Hindlimb muscle (tissue), 1 donor: ENCODE results near the gene XAGE2. TPM values are rescaled to one million over a fixed set of nuclear protein-coding genes. Genes with fewer than 3 reads are reported as not detected.
A peak's percentile ranks its signal among the peaks of the same experiment; 100 is the strongest.
"Not testable (repeated sequence)": the region's sequence is repeated elsewhere in the genome, so short reads cannot be mapped to it uniquely, and the experiment has no call there.

Experiments used
- DNase-seq: peaks from one replicate; pipeline ENCODE4 v3.0.0-alpha.2; 2013
- polyA plus RNA-seq: library from polyadenylated mRNA; unstranded; fragments of 120-200 nt; gene quantifications from one replicate; pipeline ENCODE4 v1.2.1, GENCODE V29; 2013; ENCODE audit not compliant: insufficient read length

Gene XAGE2
- not detected for polyA plus RNA-seq

DNA sequence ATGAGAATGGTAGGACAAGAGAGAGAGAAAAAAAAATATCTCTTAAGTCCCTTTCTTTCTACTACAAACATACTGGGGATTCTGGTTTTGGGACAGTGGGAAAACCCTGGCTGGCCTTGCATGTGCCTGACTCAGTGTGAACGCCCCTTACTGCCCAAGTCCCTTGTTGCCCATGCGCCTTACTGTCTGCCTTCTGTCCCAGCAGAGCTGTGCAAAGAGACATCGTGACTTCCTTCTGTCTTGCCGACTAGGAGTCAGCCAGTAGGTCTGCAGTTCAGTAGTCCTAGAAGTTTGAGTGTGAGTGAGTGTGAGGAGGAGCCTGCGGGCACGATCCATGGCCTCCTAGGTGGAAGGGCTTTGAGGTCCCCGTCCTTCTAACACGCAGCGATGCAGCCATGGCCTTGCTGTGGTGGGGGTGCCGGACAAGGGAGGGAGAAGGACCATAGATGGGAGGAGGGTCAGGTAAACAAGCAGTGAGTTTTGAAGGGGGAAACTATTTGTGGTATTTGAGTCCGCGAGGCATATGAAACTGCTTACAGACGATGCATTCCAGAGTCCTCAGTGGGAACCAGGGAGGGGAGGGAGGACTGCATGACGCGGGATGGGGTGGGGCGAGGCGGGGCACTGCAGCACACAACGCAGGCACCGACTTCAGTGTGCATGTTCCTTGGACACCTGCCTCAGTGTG, at the start of gene XAGE2:
TSS of gene XAGE2 (plus strand) at position 654 of the 688 bp plus-strand sequence. CDS start 994 bp downstream, outside the sequence.
- DNase-seq, result no peak

DNA sequence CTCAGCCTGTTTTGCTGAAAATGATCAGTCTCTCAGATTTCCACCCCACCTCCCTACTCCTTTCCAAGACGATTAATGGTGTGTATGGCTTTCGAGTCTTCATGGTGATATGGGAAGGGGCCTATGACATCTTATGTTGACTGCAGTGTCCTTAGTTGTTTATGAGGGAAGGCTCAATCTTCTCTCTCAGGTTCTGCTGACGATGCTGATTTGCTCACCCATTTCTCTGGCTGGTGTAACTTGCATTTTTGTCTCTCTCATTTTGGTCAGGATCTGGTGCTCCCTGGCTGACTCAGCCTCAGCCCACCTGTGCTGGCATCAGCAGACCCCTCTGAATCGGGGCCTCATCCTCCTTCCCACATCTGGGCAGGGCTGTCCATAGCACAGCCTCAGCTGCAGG, 31.4 kb upstream of the XAGE2 start:
- no peak for DNase-seq

DNA sequence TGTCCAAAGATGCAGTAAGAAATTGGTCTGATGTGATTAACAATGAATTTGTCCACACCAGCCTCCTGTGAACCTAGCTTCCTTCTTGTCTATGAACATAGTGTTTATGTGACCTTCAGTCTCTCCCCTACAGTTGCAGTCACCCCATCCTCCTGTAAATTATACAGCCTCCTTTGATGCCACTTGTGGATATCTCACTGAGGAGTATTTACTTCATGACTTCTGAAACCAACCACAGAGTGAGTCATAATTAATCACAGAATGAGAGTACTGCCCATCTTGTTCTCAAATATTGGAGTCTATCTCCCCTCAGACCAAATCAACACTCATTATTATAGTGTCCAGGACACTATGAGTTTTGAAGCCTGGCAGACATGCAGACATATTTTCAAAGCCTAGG, 27.3 kb upstream of the XAGE2 start:
- DNase-seq, result no peak

DNA sequence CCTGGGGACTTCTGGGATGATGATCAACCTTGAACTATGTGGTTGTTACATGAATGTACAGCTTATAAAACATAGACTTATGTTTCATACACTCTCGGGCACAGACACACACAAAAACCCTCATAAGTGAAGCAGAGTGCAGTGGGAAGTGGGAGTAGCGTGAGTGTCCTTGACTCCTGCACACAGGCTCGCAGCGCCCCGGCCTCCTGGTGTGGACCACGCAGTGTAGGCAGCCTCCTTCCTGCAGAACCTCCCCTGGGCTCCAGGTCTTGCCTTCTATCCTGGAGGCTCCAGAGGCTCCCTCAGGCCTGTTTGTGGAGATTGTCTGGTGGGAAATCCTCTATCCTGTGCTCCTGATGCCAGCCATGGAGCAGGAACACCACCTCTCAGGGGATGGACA, 25.7 kb upstream of the XAGE2 start:
- not testable (repeated sequence) for DNase-seq

DNA sequence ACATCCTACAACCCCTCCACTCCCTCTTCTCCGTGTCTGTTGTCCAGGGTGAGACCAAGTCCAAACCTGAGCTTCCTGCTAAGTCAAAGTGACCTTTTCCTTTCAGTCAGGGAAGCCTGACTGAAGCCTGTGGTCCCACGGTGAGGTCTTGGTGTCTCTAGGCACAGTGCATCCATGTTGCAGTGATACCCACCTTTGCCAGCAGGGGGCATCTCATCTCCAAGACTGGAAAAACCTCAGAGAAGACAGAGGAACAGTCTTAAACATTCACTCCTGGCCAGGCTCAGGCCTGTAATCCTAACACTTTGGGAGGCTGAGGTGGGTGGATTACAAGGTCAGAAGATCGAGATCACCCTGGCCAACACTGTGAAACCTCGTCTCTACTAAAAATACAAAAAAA, 23.4 kb upstream of the XAGE2 start:
- DNase-seq, result not testable (repeated sequence)

DNA sequence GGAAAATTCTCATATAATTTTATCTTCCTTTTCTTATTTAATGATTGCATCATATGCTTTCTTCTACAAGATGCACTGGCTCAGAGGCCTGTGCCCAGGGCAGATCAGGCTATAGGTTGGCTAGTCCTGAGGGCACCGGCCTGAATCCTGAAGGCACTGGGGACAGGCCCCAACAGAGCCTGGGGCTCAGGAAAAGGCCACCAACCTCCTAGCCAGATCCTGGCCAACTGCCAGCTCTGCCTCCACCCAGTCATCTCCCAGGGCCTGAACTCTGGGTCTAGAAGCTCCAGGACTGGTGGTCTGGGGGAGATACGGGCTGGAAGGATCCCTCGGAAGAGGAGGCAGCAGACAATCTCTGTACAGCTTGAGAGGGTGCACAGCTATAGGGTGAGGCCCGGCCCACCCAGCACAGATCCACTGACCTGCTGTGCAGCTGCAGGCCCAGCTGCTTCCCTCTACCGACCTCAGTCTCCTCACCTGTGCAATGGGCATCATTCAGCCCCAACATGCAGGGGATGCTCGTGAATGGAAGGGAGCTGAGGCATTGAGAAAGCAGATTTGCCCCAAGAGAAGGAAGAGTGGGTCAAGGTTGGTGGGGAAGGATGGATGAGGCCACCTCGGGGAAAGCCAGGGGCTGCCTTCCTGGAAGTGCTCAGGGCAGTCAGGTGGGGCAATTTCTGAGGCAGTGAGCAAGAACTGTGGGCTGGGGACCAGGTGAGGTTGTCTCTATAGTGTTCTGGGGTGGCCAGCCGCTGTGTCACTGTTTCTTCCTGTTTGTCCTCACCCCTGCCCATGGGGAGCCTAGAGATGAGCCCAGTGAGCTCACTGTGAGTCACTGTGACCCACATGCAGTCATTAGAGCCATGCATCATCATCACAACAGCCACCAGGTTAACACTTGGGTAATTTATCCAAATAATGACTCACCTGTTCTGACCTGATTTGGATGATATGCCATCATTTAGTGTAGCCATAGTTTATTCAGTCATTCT, 22.4 kb upstream of the XAGE2 start:
- DNase-seq, result no peak

GRCh38 chrX:52349681-52350080, 19.1 kb upstream of the XAGE2 start:
- no peak for DNase-seq

DNA sequence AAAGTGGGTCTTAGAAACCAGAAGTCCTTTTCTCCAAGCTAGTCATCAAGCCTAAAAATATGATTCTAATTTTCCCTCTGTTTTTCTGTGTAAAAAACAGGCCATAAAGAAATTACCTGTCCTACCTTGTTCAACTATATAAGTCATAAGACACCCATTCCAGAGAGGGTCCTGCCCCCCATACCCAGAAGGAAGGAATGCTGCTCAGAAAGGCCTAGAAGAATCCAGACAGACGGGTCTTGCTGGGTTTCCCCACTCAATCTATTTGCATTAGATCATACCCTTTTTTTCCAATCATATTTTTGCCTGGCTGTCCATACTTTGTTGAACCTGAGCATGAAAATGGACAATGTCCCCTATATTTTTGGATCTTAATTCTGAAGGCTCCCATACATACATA, 16.3 kb upstream of the XAGE2 start:
- DNase-seq, result no peak

GRCh38 chrX:52353838-52354237, 15.0 kb upstream of the XAGE2 start:
- no peak for DNase-seq

GRCh38 chrX:52355108-52355507, 13.7 kb upstream of the XAGE2 start:
- DNase-seq, result no peak

DNA sequence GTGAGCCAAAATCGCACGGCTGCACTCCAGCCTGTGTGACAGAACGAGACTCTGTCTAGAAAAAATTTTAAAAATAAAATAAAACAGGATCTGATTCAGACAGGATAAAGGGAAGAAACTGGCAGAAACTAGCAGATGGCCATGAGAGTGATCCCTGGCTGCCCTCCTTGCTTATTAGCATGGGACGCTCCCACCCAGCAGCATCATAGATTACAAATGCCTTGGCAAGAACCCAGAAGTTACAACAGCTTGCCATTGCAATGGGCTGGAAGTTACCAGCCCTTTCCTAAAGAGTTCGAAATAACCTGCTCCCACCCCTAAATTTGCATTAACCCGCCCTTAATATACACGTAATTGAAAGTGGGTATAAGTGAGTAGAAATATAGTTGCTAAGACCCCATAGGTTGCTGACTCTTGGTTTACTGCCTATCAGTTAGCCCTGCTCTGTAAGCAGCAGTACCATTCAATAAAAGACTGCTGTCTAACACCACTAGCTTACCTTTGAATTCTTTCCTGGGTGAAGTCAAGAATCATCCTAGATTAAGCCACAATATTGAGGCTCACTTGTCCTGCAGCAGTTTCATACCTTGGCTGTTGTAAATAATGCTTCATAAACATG, 9.1 kb upstream of the XAGE2 start:
- peak; percentile 3 for DNase-seq

GRCh38 chrX:52361941-52362340, 6.9 kb upstream of the XAGE2 start:
- DNase-seq, result no peak

DNA sequence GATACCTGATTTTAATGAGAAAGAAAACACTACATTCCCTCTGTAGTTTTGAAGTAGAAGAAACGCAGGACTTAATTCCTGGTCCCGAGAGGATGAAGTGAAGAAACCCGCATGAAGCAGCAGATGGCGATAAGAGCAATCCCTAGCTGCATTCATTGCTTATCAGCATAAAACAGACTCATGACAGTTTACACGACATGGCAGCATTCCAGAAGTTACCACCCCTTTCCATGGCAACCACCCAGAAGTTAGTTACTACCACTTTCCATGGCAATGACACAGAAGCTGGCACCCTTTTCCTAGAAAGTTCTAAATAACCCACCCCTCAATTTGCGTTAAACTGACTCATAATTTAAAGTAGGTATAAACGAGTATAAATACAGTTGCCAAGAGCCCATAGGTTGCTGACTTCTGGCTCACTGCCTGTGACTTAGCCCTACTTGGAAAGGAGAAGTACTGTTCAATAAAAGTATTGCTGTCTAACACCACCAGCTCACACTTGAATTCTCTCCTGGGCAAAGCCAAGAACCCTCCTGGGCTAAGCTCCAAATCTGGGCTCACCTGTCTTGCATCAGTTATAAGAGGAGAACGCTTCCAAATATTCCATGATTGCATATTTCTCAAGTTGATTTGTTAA, 5.5 kb upstream of the XAGE2 start:
- DNase-seq, result no peak

- no peak for DNase-seq
Measured at GRCh38 chrX:52378870-52379269, 10.0 kb downstream of the XAGE2 start.

GRCh38 chrX:52380993-52381392, 12.2 kb downstream of the XAGE2 start:
- DNase-seq, result no peak

DNA sequence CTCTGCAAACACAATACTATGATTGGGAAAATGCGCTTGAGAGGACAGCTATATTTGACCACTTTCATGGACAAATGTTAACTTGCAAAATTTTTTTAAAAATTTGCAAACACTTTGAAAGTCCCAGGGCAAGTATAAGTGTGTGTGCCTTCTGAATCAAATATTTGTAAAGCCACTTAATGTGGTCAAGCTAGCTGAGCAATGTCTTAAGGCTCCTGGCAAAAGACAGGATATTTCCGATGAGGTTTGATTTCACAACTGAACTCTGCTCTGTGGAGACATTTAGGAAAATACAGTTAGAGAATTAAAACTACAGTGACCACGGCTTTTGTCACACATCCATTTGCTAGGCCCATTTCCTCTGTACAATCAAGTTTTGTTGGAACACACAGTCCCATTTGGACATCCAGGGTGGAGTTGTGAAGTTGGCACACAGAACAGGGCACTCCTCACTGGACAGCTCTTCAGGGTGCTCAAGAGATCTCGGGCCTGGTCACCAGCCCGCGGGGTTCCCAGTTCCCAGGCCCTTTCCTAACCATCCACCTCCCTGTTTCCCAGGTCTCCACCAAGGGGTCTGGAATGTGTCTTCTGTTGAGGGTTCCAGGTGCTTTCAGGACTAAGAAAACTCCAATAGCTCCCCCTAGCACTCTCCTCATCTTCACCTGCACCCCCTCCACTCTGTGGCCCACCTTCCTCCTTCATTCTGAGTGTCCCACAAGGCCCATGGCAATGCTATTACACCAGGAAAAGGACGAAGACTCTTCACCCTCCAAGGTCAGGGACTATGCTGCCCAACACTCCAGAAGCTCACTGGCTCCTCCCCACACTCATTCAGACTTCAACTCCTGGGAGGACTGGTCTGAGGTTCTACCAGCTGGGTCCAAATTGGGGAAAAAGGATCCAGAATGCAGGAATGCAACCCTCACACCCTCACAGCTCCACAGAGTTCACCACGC, 41.9 kb downstream of the XAGE2 start:
- DNase-seq, result no peak

- no peak for DNase-seq
Measured at GRCh38 chrX:52415304-52415703, 46.5 kb downstream of the XAGE2 start.

- no peak for DNase-seq
Measured at GRCh38 chrX:52416816-52417215, 48.0 kb downstream of the XAGE2 start.

- no peak for DNase-seq
Measured at GRCh38 chrX:52420824-52421443, 52.1 kb downstream of the XAGE2 start.

GRCh38 chrX:52422884-52423283, 54.1 kb downstream of the XAGE2 start:
- peak; percentile 10 for DNase-seq

DNA sequence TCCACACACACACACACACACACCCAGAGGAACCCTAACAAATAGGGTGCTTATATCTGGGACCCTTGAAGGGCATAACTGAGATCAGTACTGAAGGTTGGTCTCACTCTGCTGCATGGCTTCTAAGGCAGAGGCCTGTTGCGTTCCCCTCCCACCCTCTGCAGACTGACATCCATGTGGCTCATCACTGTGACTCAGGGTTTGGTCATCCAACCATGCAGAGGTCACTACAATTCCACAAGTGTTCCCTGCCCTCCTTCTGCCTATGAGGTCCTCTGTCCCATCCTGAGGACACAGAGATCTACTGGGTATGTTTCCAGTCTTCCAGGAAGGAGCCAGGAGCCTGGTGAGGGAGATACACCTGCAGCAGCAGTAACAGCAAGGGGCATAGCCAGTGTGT, 55.8 kb downstream of the XAGE2 start:
- no peak for DNase-seq
